Measurements from ENCODE around the gene TGFBRAP1. TPM values are rescaled to one million over a fixed set of nuclear protein-coding genes. Genes with fewer than 3 reads are reported as not detected.

TGFBRAP1 gene
- total RNA-seq, 1 donor from 2014 or later, result 24.1 TPM

DNA sequence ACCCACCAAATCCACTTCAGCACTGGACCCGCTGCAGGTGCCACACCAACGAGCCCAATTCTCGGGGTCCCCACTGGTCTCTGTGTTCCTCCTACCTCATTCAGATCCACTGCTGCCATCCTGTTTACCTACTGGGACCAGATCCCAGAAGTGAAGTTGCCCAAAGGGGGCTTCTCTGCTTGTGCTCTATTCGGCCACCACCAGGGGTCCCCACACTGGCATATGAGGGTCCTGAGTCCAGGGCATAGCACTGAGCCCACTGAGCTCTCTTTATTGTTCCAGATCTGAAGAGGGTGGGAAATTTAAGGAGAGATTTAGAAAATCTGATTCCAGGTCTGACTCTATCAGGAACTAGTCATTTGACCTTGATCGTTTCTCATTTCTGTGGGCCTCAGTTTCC, 85.6 kb downstream of the TGFBRAP1 start:
- DNase-seq (ENCODE audit: low read depth), result no peak
- TF ChIP-seq CTCF (IDR thresholded peaks at IDR 0.05; ENCODE audit: insufficient read depth, low read length, poor library complexity, severe bottlenecking), result peak; percentile 30
- Histone ChIP-seq H3K27me3 (ENCODE audit: control insufficient read depth, insufficient read depth, low read length) (no peaks in the 10 kb centered on the region), H3K36me3 (ENCODE audit: control insufficient read depth, insufficient read depth, low read length) (no peaks in the 10 kb centered on the region), H3K4me3 (ENCODE audit: low read depth, low read length) (no peak overlapping the region)

DNA sequence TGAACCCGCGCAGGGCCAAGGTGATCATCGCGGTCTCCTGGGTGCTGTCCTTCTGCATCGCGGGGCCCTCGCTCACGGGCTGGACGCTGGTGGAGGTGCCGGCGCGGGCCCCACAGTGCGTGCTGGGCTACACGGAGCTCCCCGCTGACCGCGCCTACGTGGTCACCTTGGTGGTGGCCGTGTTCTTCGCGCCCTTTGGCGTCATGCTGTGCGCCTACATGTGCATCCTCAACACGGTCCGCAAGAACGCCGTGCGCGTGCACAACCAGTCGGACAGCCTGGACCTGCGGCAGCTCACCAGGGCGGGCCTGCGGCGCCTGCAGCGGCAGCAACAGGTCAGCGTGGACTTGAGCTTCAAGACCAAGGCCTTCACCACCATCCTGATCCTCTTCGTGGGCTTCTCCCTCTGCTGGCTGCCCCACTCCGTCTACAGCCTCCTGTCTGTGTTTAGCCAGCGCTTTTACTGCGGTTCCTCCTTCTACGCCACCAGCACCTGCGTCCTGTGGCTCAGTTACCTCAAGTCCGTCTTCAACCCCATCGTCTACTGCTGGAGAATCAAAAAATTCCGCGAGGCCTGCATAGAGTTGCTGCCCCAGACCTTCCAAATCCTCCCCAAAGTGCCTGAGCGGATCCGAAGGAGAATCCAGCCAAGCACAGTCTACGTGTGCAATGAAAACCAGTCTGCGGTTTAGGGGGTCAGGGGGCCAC, 87.1 kb downstream of the TGFBRAP1 start:
- no peak for DNase-seq (ENCODE audit: low read depth)
- Histone ChIP-seq H3K4me3 (ENCODE audit: low read depth, low read length) (no peak overlapping the region), H3K27me3 (ENCODE audit: control insufficient read depth, insufficient read depth, low read length) (no peaks in the 10 kb centered on the region), H3K36me3 (ENCODE audit: control insufficient read depth, insufficient read depth, low read length) (no peaks in the 10 kb centered on the region)
- no peak for TF ChIP-seq CTCF (IDR thresholded peaks at IDR 0.05; ENCODE audit: insufficient read depth, low read length, poor library complexity, severe bottlenecking)

DNA sequence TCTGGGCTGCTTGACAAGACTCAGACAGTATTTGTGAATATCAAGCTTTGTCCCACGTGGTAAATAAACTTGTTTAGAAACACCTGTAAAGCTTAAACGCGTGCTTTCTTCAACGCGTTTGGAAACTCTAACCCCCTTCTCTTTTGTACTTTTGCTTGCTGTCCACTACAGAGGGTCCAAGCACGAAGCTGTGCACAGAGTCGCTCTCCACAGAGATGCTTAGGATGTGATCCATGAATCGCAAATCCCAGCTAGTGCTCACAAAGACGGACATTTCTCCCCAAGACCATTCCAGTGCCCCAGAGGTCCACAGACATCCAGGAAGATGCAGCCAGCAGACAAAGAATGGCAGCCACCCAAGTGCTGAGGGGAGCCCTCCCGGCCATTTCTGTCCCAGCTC, 88.1 kb downstream of the TGFBRAP1 start, which contains the start of gene GPR45:
GPR45 (plus strand) TSS at position 301 of the 400 bp plus-strand sequence. CDS start 116 bp downstream, outside the sequence.
- no peak for DNase-seq (ENCODE audit: low read depth)
- Histone ChIP-seq H3K36me3 (ENCODE audit: control insufficient read depth, insufficient read depth, low read length) (no peaks in the 10 kb centered on the region), H3K27me3 (ENCODE audit: control insufficient read depth, insufficient read depth, low read length) (peaks cover 3% of the 10 kb centered on the region), H3K4me3 (ENCODE audit: low read depth, low read length) (no peak within 1 kb of the TSS)
- TF ChIP-seq CTCF (IDR thresholded peaks at IDR 0.05; ENCODE audit: insufficient read depth, low read length, poor library complexity, severe bottlenecking), result no peak

- no peak overlapping the region for H3K4me3 ChIP-seq (ENCODE audit: low read depth, low read length)
- TF ChIP-seq CTCF (IDR thresholded peaks at IDR 0.05; ENCODE audit: insufficient read depth, low read length, poor library complexity, severe bottlenecking), result no peak
- DNase-seq (ENCODE audit: low read depth), result peak; percentile 86
- H3K27me3 ChIP-seq (ENCODE audit: control insufficient read depth, insufficient read depth, low read length), result peaks cover 3% of the 10 kb centered on the region
- H3K36me3 ChIP-seq (ENCODE audit: control insufficient read depth, insufficient read depth, low read length), result no peaks in the 10 kb centered on the region
Observed at GRCh38 chr2:105239924-105240323, 89.6 kb downstream of the TGFBRAP1 start.

DNA sequence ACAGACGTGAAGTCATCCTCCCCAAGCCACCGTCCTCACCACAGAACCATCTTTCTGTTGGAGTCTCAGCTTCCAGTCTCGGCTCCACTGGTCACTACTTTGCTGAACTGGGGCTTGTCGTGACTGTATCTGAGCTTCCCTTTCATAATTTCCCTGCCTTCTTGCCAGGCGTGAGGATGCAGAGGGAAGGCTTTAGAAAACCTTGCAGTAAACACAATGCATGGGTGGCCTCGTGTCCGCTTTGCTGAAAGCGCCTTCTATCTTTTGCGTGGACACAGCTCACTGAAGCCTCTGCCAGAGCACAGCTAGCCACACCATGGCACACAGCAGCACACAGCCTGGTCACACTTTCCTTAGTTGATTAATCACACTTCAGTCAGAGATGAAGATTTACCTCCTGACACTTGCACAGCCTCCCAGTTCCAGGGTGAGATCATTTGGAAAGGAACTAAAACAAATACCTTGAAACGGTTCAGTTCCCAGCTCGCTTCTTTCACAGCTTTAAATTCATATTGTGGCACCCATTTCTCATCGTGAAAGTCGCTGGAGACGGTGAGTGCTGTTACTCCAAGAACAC, 90.8 kb downstream of the TGFBRAP1 start:
- no peak overlapping the region for H3K4me3 ChIP-seq (ENCODE audit: low read depth, low read length)
- no peak for DNase-seq (ENCODE audit: low read depth)
- H3K36me3 ChIP-seq (ENCODE audit: control insufficient read depth, insufficient read depth, low read length), result no peaks in the 10 kb centered on the region
- H3K27me3 ChIP-seq (ENCODE audit: control insufficient read depth, insufficient read depth, low read length), result peaks cover 3% of the 10 kb centered on the region
- TF ChIP-seq CTCF (IDR thresholded peaks at IDR 0.05; ENCODE audit: insufficient read depth, low read length, poor library complexity, severe bottlenecking), result no peak

Measured in kidney epithelial cell (primary cell).